Upper lobe of left lung (tissue), 4 donors: ENCODE results near the gene HHAT.

Experiments used
- POLR2A ChIP-seq, 4 donors: fragments of 450-650 bp; IDR thresholded peaks; one replicate each; pipeline ENCODE4 v1.5.1; 2016 to 2017; ENCODE audit warnings: antibody characterized with exemption in 4 of 4, mild to moderate bottlenecking in 2 of 4
- TF ChIP-seq, protein P1 (sequence below), 6 experiments: fragments of 450-650 bp in 4 of 6; fragments of 200-600 bp in 2 of 6; sonication (generic) in 2 of 6; IDR thresholded peaks; one replicate each; pipeline ENCODE4 v1.5.1; 2016 to 2019; ENCODE audit warnings: antibody characterized with exemption in 6 of 6

GRCh38 chr1:210709701-210710100 is 381.0 kb downstream of the HHAT start:
- TF ChIP-seq, protein P1, sequence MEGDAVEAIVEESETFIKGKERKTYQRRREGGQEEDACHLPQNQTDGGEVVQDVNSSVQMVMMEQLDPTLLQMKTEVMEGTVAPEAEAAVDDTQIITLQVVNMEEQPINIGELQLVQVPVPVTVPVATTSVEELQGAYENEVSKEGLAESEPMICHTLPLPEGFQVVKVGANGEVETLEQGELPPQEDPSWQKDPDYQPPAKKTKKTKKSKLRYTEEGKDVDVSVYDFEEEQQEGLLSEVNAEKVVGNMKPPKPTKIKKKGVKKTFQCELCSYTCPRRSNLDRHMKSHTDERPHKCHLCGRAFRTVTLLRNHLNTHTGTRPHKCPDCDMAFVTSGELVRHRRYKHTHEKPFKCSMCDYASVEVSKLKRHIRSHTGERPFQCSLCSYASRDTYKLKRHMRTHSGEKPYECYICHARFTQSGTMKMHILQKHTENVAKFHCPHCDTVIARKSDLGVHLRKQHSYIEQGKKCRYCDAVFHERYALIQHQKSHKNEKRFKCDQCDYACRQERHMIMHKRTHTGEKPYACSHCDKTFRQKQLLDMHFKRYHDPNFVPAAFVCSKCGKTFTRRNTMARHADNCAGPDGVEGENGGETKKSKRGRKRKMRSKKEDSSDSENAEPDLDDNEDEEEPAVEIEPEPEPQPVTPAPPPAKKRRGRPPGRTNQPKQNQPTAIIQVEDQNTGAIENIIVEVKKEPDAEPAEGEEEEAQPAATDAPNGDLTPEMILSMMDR (IDR thresholded peaks at IDR 0.05), result no peak
- TF ChIP-seq POLR2A (IDR thresholded peaks at IDR 0.05), result no peak
